PFSK-1 (cell line): Measurements from ENCODE around the gene CALML6.

Experiments used
- POLR2AphosphoS5 ChIP-seq: IDR thresholded peaks from 2 replicates; pipeline ENCODE4 v1.6.1; 2012; ENCODE audit warnings: low read depth, mild to moderate bottlenecking, control low read depth, low read length, moderate library complexity
- TAF1 ChIP-seq: IDR thresholded peaks from 2 replicates; pipeline ENCODE4 v1.6.1; 2012; ENCODE audit warnings: low read length, control low read depth, borderline replicate concordance; ENCODE audit not compliant: insufficient read depth

- no peak for TF ChIP-seq POLR2AphosphoS5
- TF ChIP-seq TAF1, result no peak
These were observed 7.0 kb downstream of the CALML6 start for GRCh38 chr1:1921901-1922701.
